Lower lobe of right lung (tissue), 2 donors: ENCODE data around the gene FMO3. TPM values are rescaled to one million over a fixed set of nuclear protein-coding genes. Genes with fewer than 3 reads are reported as not detected.
A peak's percentile ranks its signal among the peaks of the same experiment; 100 is the strongest.

Experiments used
- ATAC-seq, 2 donors: fragments of 200-7000 bp; cut with Tn5 transposase; one replicate each; pipeline ENCODE4 v1.9.1; 2020 to 2022; ENCODE audit warnings: mild to moderate bottlenecking in 2 of 2, moderate library complexity in 2 of 2
- DNase-seq: peaks from one replicate; pipeline ENCODE4 v3.0.0-alpha.2; 2020
- H3K27ac ChIP-seq: fragments of 200-600 bp; one replicate; pipeline ENCODE4 v1.8.0; 2022
- H3K27me3 ChIP-seq: fragments of 200-600 bp; one replicate; pipeline ENCODE4 v1.8.0; 2022; ENCODE audit warnings: low read depth
- H3K36me3 ChIP-seq: fragments of 200-600 bp; one replicate; pipeline ENCODE4 v1.8.0; 2022; ENCODE audit warnings: mild to moderate bottlenecking
- H3K4me1 ChIP-seq: fragments of 200-600 bp; one replicate; pipeline ENCODE4 v1.8.0; 2022
- H3K4me3 ChIP-seq: fragments of 200-600 bp; one replicate; pipeline ENCODE4 v1.8.0; 2022; ENCODE audit warnings: mild to moderate bottlenecking
- H3K9me3 ChIP-seq: fragments of 200-600 bp; one replicate; pipeline ENCODE4 v1.8.0; 2022
- CTCF ChIP-seq: fragments of 200-600 bp; IDR thresholded peaks from one replicate; pipeline ENCODE4 v1.8.0; 2022; ENCODE audit warnings: antibody characterized with exemption, mild to moderate bottlenecking
- intact Hi-C: fragments of 100-400 bp; cut with DNase I; formaldehyde crosslinking; loops from one replicate; pipeline ENCODE4 v1.11.0; 2022
- microRNA-seq: library from miRNA; unstranded; fragments of <30 nt; microRNA quantifications from one replicate; pipeline ENCODE4 v1.2.0, GENCODE V29; 2020; ENCODE audit warnings: borderline number of aligned reads
- total RNA-seq: library from RNA; stranded (reverse); fragmentation: NEBNext Ultra II Directional; extraction: Animal tissue kit (Norgen Biotek cat#: 25700); gene quantifications from one replicate; pipeline ENCODE4 v1.2.1, GENCODE V29; 2021
- donor health status: DM: no; HTN: yes; CAD: no; lungs with severe emphysema.

Gene FMO3
- total RNA-seq, 1 donor from 2014 or later: 13.4 TPM

GRCh38 chr1:171160639-171161354 is 70.1 kb downstream of the FMO3 start:
- Histone ChIP-seq H3K27ac (no peak overlapping the region), H3K4me1 (no peaks in the 10 kb centered on the region), H3K36me3 (no peaks in the 10 kb centered on the region), H3K4me3 (no peak overlapping the region), H3K27me3 (no peaks in the 10 kb centered on the region), H3K9me3 (no peaks in the 10 kb centered on the region)
- peak in 1 of 2 donors; percentile 11 for ATAC-seq
- no peak for DNase-seq
- no peak for TF ChIP-seq CTCF
- intact Hi-C loops: no loop called here

- Histone ChIP-seq H3K36me3 (no peaks in the 10 kb centered on the region), H3K27ac (no peak overlapping the region), H3K27me3 (no peaks in the 10 kb centered on the region), H3K4me1 (no peaks in the 10 kb centered on the region), H3K4me3 (no peak overlapping the region), H3K9me3 (no peaks in the 10 kb centered on the region)
- intact Hi-C loops: no loop called here
- no peak for DNase-seq
- TF ChIP-seq CTCF: no peak
- no peak for ATAC-seq
Measured at GRCh38 chr1:171161431-171161830, 70.7 kb downstream of the FMO3 start.

GRCh38 chr1:171166361-171166760 is 75.7 kb downstream of the FMO3 start:
- Histone ChIP-seq H3K27ac (no peak overlapping the region), H3K36me3 (no peaks in the 10 kb centered on the region), H3K4me3 (no peak overlapping the region), H3K4me1 (no peaks in the 10 kb centered on the region), H3K27me3 (no peaks in the 10 kb centered on the region), H3K9me3 (no peaks in the 10 kb centered on the region)
- DNase-seq: no peak
- no peak for TF ChIP-seq CTCF
- ATAC-seq: no peak
- intact Hi-C loops: no loop called here

Small RNA genes within 50 kb of the gene (microRNA-seq; reads per million reads assigned to microRNA genes)
- gene MIR1295A: not detected
- not detected for gene MIR1295B

Other genes starting within 250 kb of the FMO3 start
- 1.2 TPM for gene MROH9, start 155.4 kb upstream of the FMO3 start, total RNA-seq
- gene FMO2, start 94.4 kb downstream of the FMO3 start, total RNA-seq: 288 TPM
- gene FMO1, start 157.6 kb downstream of the FMO3 start, total RNA-seq: 2.4 TPM
- 5.9 TPM for gene FMO4, start 223.3 kb downstream of the FMO3 start, total RNA-seq